Kidney tubule cell (primary cell): ENCODE measurements around the gene EXTL2.
"Not testable (repeated sequence)": the region's sequence is repeated elsewhere in the genome, so short reads cannot be mapped to it uniquely, and the experiment has no call there.

Experiments
- DNase-seq: peaks from one replicate; pipeline ENCODE4 v3.0.0-alpha.2; 2018; ENCODE audit warnings: low spot score

Gene EXTL2

GRCh38 chr1:100855116-100855515, 39.5 kb downstream of the EXTL2 start:
- DNase-seq = not testable (repeated sequence)

DNA sequence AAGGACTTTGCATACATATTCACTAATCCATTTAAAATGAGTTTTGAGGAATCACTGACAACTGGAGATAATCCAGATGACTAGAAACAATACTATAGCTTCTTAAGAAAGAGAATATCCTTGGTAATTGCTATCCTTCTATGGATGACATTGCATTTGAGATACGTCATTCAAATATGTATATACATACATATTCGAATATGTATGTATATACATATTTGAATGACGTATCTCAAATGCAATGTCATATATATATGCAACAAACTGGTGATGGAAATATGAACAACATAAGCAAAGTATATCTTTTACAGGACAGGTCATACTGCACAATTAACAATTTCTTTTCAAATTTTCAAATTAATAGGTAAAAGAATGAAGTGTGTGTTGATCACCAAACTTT, 41.7 kb downstream of the EXTL2 start:
- no peak for DNase-seq

DNA sequence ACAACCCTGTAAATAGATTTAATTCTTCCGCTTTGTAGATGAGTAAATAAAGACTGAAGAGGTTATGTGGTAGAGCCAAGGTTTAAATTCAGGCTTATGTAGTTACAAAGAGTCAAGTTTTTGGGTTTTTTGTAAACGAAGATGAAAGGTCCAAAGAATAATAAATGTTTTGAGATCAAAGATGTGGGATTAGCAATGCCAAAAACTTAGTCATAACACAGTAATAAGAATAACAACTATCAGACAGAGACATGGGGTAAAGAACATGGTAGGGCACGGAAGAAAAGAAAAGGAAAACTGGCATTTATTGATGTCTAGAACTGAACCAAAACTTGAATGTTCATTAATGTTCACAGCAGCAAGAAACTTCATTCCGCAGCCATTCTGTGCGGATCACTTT, 42.9 kb downstream of the EXTL2 start:
- no peak for DNase-seq

GRCh38 chr1:100847361-100848082, 47.1 kb downstream of the EXTL2 start:
- peak; percentile 50 for DNase-seq

- not testable (repeated sequence) for DNase-seq
These were observed 51.5 kb downstream of the EXTL2 start for GRCh38 chr1:100843160-100843559.

DNA sequence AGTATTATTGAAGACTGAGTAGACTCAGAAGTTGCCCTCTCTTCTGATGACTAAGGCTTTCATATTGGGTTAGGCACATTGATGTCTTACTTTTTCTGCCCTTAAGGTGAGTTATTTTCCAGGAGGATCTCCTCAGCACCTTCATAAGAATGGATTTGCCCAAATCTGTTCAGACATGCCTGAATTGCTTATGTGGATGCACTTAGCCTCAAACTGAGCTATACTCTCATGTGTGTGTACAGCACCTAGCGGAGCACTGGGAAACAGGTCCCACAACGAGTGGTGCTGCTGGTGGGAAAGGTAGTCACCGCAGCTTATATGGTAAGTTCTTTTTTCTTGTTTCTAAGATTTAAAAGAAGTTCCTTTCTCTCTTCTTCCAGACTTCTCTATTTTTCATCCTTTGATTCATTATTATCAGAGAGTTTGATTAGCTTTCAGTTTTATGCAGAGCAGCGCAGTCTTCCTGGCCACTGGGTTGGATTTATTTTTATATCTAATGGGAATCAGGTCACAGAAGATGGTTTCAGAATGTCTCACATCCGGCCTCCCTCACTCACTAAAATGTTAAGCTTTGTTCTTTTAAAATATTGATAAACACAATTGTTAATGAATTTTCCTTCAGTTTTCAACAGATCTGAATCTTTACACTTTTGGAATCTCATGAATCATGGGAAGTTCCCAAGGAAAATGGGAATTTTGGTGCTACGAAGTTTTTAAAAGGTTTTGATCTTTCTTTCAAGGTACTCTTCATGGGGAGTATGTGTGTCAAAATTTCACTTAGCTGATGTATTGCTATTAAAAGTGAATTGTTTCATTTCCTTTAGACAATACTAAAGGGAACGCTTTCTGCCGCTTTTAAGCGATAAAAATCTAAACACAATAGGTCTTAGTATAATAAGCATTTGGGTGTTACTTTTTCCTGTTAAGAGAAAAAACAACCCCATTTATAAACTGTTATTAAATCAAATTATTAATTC, 58.5 kb downstream of the EXTL2 start:
- no peak for DNase-seq

- no peak for DNase-seq
These were observed 59.6 kb downstream of the EXTL2 start for GRCh38 chr1:100834777-100835660.

DNA sequence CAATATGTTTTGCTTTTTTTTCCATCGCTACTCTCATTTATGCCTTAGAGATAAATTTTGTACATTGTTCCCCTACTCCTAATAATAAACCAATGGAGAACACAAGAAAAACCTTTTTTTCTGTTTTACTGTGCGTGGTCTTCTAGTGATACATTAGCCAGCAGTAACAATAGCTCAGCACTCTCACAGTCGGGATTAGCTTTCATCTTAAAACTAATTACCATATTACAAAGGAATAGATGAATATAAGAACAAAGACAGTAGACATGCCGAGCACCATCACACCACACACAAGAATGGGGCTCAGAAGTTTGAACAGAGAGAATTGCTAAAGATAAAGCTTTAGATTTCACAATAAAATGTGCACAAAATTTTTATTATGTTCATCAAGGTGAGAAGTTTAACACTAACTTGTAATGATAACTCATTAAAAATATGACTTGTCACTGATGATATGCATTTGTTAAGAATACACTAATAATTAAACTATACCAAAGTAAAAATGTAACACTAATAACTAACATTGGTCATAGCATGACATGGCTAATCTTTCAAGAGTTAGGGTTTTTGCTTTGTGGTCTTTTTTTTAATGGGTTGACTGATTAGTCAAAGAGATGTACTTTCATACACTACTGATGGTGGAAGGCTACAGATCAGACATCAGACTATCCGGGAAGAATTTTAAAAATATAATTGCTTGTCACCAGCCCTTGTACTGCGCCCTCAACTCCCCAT, 61.8 kb downstream of the EXTL2 start:
- no peak for DNase-seq

- DNase-seq = not testable (repeated sequence)
These were observed 69.0 kb downstream of the EXTL2 start for GRCh38 chr1:100825666-100826065.
